HepG2 (cell line): ENCODE measurements around the gene TBCCD1. TPM values are rescaled to one million over a fixed set of nuclear protein-coding genes. Genes with fewer than 3 reads are reported as not detected.

Experiments used
- CBFB ChIP-seq: sonication (generic); formaldehyde crosslinking; IDR thresholded peaks from 2 replicates; pipeline ENCODE4 v1.4.0; 2020; ENCODE audit warnings: missing genetic modification reagents
- CEBPG ChIP-seq: IDR thresholded peaks from 2 replicates; pipeline ENCODE4 v1.6.1; 2016
- DR1 ChIP-seq: sonication (generic); formaldehyde crosslinking; IDR thresholded peaks from 2 replicates; pipeline ENCODE4 v1.8.0; 2021; ENCODE audit warnings: mild to moderate bottlenecking, missing genetic modification reagents, inconsistent platforms
- ERF ChIP-seq: IDR thresholded peaks from 2 replicates; pipeline ENCODE4 v1.6.1; 2018; ENCODE audit warnings: missing biosample characterization, missing genetic modification reagents
- HIVEP1 ChIP-seq: sonication (generic); formaldehyde crosslinking; IDR thresholded peaks from 2 replicates; pipeline ENCODE4 v1.4.0; 2020; ENCODE audit warnings: mild to moderate bottlenecking, missing genetic modification reagents
- IKZF4 ChIP-seq: sonication (generic); formaldehyde crosslinking; IDR thresholded peaks from 2 replicates; pipeline ENCODE4 v1.5.1; 2020; ENCODE audit warnings: borderline replicate concordance, mild to moderate bottlenecking, low read depth, missing genetic modification reagents; ENCODE audit errors: not compliant biosample characterization
- JUNB ChIP-seq: sonication (generic); formaldehyde crosslinking; IDR thresholded peaks from 2 replicates; pipeline ENCODE4 v1.8.0; 2022; ENCODE audit warnings: missing genetic modification reagents, mild to moderate bottlenecking, borderline replicate concordance
- MATR3 ChIP-seq: sonication (generic); formaldehyde crosslinking; IDR thresholded peaks from 2 replicates; pipeline ENCODE4 v1.4.0; 2020; ENCODE audit warnings: missing genetic modification reagents
- MED1 ChIP-seq: sonication (generic); formaldehyde crosslinking; IDR thresholded peaks from 2 replicates; pipeline ENCODE4 v1.4.0; 2020; ENCODE audit warnings: missing genetic modification reagents
- MXI1 ChIP-seq: IDR thresholded peaks from 3 replicates; pipeline ENCODE4 v1.6.1; 2012; ENCODE audit warnings: low read depth, low read length, inconsistent platforms, borderline replicate concordance
- NPAS2 ChIP-seq: sonication (generic); formaldehyde crosslinking; IDR thresholded peaks from 2 replicates; pipeline ENCODE4 v1.8.0; 2022; ENCODE audit warnings: mild to moderate bottlenecking, missing genetic modification reagents, borderline replicate concordance
- RFXANK ChIP-seq: IDR thresholded peaks from 2 replicates; pipeline ENCODE4 v1.6.1; 2016
- SIX1 ChIP-seq: sonication (generic); formaldehyde crosslinking; IDR thresholded peaks from 2 replicates; pipeline ENCODE4 v1.4.0; 2020; ENCODE audit warnings: missing genetic modification reagents, borderline replicate concordance
- TCF12 ChIP-seq, 2 experiments: fragments of 450-650 bp in 1 of 2; sonication (generic) in 1 of 2; formaldehyde crosslinking in 1 of 2; IDR thresholded peaks; 2 replicates each; pipeline versions ENCODE4 v1.6.1 to v1.8.0; 2017 to 2022; ENCODE audit warnings: antibody characterized with exemption in 1 of 2, mild to moderate bottlenecking in 1 of 2, missing genetic modification reagents in 1 of 2, moderate library complexity in 1 of 2
- THAP11 ChIP-seq: IDR thresholded peaks from 2 replicates; pipeline ENCODE4 v1.6.1; 2016; ENCODE audit warnings: missing biosample characterization, missing genetic modification reagents
- ZFP36L1 ChIP-seq: sonication (generic); formaldehyde crosslinking; IDR thresholded peaks from 2 replicates; pipeline ENCODE4 v1.8.0; 2022; ENCODE audit warnings: mild to moderate bottlenecking, missing genetic modification reagents, moderate library complexity
- ZFP90 ChIP-seq: sonication (generic); formaldehyde crosslinking; IDR thresholded peaks from 2 replicates; pipeline ENCODE4 v1.8.0; 2022; ENCODE audit warnings: missing genetic modification reagents, mild to moderate bottlenecking, inconsistent platforms, borderline replicate concordance
- ZFX ChIP-seq: sonication (generic); formaldehyde crosslinking; IDR thresholded peaks from 2 replicates; pipeline ENCODE4 v1.4.0; 2020; ENCODE audit warnings: mild to moderate bottlenecking, low read depth, missing genetic modification reagents, moderate library complexity
- ZNF446 ChIP-seq: sonication (generic); formaldehyde crosslinking; IDR thresholded peaks from 2 replicates; pipeline ENCODE4 v1.5.0; 2020; ENCODE audit warnings: mild to moderate bottlenecking, missing genetic modification reagents
- ZNF552 ChIP-seq: sonication (generic); formaldehyde crosslinking; IDR thresholded peaks from 2 replicates; pipeline ENCODE4 v1.9.0; 2022; ENCODE audit warnings: missing genetic modification reagents, mild to moderate bottlenecking, borderline replicate concordance
- ZNF616 ChIP-seq: sonication (generic); formaldehyde crosslinking; IDR thresholded peaks from 2 replicates; pipeline ENCODE4 v1.5.0; 2020; ENCODE audit warnings: low read depth, mild to moderate bottlenecking, missing genetic modification reagents
- ZNF644 ChIP-seq: IDR thresholded peaks from 2 replicates; pipeline ENCODE4 v1.6.1; 2016; ENCODE audit warnings: low read depth
- ZNF674 ChIP-seq: sonication (generic); formaldehyde crosslinking; IDR thresholded peaks from 2 replicates; pipeline ENCODE4 v1.5.0; 2020; ENCODE audit warnings: low read depth, mild to moderate bottlenecking, missing genetic modification reagents
- ZNF724P ChIP-seq: sonication (generic); formaldehyde crosslinking; IDR thresholded peaks from 2 replicates; pipeline ENCODE4 v1.8.0; 2022; ENCODE audit warnings: missing genetic modification reagents, borderline replicate concordance
- polyA plus RNA-seq, 8 experiments: library from polyadenylated mRNA; depleted of rRNA in 3 of 8; stranded (reverse) in 7 of 8; unstranded in 1 of 8; fragments of >200 nt; fragmentation: Illumina TruSeq in 4 of 8; extraction: Trizol in 4 of 8; gene quantifications; 2 replicates each; pipeline versions ENCODE4 v1.2.1 to v1.2.3, GENCODE V29; 2011 to 2016; ENCODE audit warnings: low read depth in 4 of 8, missing spikeins in 1 of 8, mixed read lengths in 1 of 8; ENCODE audit not compliant: insufficient read depth in 1 of 8
- total RNA-seq, 5 experiments: library from RNA; depleted of rRNA; stranded (reverse); fragments of >200 nt; fragmentation: Illumina TruSeq; extraction: Trizol; gene quantifications; 2 replicates each; pipeline ENCODE4 v1.2.3, GENCODE V29; 2016; ENCODE audit warnings: low read depth in 1 of 5
- TF ChIP-seq, protein P1 (sequence below): sonication (generic); formaldehyde crosslinking; IDR thresholded peaks from 2 replicates; pipeline ENCODE4 v1.4.0; 2020; ENCODE audit warnings: missing genetic modification reagents
- TF ChIP-seq, protein P2 (sequence below): sonication (generic); formaldehyde crosslinking; IDR thresholded peaks from 2 replicates; pipeline ENCODE4 v1.5.0; 2020; ENCODE audit warnings: missing genetic modification reagents
- TF ChIP-seq, protein P3 (sequence below): sonication (generic); formaldehyde crosslinking; IDR thresholded peaks from 2 replicates; pipeline ENCODE4 v1.8.1; 2023; ENCODE audit warnings: missing genetic modification reagents, mild to moderate bottlenecking, borderline replicate concordance
- TF ChIP-seq, protein P4 (sequence below): sonication (generic); formaldehyde crosslinking; conservative IDR thresholded peaks from 2 replicates; pipeline ENCODE4 v1.8.0; 2022; ENCODE audit warnings: mild to moderate bottlenecking, moderate library complexity, missing genetic modification reagents

The TBCCD1 gene
- total and polyA plus RNA-seq, 2 of the 13 experiments (the other 11 are each of a cell fraction or from before 2014, with no cell fraction given), result 13.6 to 16.2 TPM

DNA sequence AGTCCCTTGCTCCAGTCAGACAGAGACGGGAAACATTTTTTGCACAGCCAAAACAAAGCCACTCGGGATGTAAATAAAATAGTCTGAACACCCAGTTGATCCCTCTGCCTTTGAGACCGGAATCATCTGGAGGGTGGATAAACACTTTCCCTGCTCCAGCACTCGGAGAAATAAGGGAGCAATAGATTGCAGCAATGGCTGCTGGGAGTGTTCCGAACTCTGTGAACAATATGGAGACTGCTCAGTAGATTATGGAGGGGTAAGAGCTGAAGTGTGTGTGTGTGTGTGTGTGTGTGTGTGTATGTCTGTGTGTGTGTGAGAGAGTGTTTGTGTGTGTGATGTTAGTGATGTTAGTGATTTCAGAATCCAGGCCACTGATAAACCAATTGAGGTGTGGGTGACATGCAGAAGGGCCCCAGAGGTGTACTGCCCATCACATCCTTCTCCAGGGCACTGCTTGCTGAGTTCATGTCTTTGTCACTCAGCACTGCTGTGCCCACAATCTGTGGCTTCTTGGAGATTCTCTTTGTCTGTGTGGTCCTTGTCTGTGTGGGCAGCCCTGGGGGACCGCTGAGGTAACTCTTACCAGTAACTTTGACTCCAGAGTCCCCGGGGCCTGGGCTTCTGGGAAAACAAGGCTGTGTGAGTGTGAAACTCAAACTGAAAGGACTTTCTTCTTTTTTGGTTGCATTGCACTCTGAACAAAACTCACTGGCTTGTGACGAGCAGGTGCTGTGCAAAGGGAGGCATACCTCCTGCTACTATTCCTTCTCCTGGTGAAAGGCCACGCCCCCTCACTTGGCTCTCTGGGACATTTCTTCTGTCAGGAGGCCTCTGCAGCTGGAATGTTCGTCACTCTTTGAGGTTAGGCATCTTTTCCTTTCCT is 45.9 kb downstream of the TBCCD1 start (continued):
- TF ChIP-seq ZNF644 (CRISPR knock-in tag) (no peak), IKZF4 (CRISPR knock-in tag) (no peak), ZNF446 (CRISPR knock-in tag) (no peak), ZNF674 (CRISPR knock-in tag) (no peak), ZFP90 (CRISPR knock-in tag) (no peak), RFXANK (CRISPR knock-in tag) (no peak), ZFP36L1 (CRISPR knock-in tag) (no peak), ERF (CRISPR knock-in tag) (no peak), ZNF552 (CRISPR knock-in tag) (no peak), CEBPG (CRISPR knock-in tag) (peak; percentile 69), HIVEP1 (CRISPR knock-in tag) (no peak), SIX1 (no peak), DR1 (CRISPR knock-in tag) (no peak), ZNF616 (CRISPR knock-in tag) (no peak), NPAS2 (CRISPR knock-in tag) (no peak), JUNB (CRISPR knock-in tag) (no peak), TCF12 (IDR thresholded peaks at IDR 0.05) (no peak), TCF12 (CRISPR knock-in tag; IDR thresholded peaks at IDR 0.05) (no peak), ZNF724P (CRISPR knock-in tag) (0 out of 2 replicates have a peak, but pooled peaks have one; percentile 39), MATR3 (CRISPR knock-in tag) (no peak), THAP11 (CRISPR knock-in tag) (no peak; the same call in 1 of the 2 replicates), ZFX (CRISPR knock-in tag) (peak; percentile 40), CBFB (CRISPR knock-in tag) (no peak), MED1 (CRISPR knock-in tag) (no peak), MXI1 (no peak)
- TF ChIP-seq, protein P1, sequence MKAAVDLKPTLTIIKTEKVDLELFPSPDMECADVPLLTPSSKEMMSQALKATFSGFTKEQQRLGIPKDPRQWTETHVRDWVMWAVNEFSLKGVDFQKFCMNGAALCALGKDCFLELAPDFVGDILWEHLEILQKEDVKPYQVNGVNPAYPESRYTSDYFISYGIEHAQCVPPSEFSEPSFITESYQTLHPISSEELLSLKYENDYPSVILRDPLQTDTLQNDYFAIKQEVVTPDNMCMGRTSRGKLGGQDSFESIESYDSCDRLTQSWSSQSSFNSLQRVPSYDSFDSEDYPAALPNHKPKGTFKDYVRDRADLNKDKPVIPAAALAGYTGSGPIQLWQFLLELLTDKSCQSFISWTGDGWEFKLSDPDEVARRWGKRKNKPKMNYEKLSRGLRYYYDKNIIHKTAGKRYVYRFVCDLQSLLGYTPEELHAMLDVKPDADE (CRISPR knock-in tag), result no peak
- TF ChIP-seq, protein P2, sequence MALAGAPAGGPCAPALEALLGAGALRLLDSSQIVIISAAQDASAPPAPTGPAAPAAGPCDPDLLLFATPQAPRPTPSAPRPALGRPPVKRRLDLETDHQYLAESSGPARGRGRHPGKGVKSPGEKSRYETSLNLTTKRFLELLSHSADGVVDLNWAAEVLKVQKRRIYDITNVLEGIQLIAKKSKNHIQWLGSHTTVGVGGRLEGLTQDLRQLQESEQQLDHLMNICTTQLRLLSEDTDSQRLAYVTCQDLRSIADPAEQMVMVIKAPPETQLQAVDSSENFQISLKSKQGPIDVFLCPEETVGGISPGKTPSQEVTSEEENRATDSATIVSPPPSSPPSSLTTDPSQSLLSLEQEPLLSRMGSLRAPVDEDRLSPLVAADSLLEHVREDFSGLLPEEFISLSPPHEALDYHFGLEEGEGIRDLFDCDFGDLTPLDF (CRISPR knock-in tag), result no peak
- TF ChIP-seq, protein P3, sequence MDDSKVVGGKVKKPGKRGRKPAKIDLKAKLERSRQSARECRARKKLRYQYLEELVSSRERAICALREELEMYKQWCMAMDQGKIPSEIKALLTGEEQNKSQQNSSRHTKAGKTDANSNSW, result no peak
- TF ChIP-seq, protein P4, sequence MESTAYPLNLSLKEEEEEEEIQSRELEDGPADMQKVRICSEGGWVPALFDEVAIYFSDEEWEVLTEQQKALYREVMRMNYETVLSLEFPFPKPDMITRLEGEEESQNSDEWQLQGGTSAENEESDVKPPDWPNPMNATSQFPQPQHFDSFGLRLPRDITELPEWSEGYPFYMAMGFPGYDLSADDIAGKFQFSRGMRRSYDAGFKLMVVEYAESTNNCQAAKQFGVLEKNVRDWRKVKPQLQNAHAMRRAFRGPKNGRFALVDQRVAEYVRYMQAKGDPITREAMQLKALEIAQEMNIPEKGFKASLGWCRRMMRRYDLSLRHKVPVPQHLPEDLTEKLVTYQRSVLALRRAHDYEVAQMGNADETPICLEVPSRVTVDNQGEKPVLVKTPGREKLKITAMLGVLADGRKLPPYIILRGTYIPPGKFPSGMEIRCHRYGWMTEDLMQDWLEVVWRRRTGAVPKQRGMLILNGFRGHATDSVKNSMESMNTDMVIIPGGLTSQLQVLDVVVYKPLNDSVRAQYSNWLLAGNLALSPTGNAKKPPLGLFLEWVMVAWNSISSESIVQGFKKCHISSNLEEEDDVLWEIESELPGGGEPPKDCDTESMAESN, result peak; percentile 96
